NCI-H2227 (cell line): ENCODE results near the gene ADCY4.

ENCODE experiments used
- DNase-seq: peaks from one replicate; lab custom pipeline; 2025; ENCODE audit not compliant: unreplicated experiment; lab: John Stamatoyannopoulos, UW

ADCY4 gene

DNA sequence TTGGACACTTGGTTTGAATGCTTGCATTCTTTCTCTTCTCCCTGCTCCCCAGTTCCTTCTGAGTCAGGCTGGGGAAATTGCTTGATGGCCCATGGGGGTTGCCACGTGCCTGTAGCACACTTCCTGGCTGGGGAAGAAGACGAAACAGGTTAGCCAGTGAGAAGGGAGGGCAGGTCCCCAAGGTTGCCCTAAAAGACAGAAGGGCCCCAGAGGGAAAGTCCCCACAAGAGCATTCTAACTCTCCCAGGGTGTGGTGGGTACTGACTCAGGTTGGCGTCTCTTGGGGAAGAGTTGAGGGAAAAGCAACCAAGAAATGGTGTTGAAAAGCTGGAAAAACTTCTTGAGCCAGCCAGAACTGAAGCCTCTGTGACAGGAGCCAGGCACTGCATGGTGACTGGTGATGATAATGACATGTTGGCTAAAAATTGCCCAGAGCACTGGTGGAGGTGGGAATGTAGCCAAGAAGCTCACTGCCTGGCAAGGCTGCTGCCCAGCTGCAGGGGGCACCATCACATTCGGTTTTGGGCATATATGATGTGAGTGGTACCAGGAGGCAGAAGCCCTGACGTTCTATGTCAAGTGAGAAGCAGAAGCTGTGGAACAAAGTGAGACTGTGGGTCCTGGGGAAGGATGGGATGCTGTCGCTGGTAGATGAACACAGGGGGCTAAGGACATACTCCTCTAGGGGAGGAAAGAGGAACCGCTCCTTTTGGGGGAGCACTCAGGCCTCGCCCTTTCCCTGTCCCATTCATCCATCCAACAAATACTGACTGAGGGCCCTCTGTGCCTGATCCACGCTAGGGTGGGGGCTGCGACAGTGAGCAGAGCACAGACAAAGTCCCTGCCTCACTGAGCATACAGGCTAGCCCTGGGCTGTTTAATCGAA, 55.3 kb downstream of the ADCY4 start:
- peak; percentile 4 for DNase-seq

DNA sequence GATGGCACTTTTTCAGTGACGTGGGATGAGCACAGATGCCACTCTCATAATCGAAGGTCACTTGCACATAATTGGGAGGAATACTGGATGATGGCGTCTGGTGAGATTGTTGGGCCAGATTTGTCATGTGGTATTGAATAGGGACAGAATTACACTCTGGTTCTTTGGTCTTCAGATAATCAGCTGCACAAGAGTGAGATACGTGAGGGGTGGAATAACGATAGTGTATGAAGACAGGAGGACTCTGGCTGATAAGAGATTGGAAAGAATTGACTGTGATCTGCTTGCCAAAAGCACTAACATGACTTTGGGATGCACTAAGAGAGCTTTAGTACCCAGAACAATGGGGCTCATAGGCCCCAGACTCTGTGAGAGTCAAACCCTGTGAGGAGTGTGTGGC, 56.4 kb downstream of the ADCY4 start:
- no peak for DNase-seq

DNA sequence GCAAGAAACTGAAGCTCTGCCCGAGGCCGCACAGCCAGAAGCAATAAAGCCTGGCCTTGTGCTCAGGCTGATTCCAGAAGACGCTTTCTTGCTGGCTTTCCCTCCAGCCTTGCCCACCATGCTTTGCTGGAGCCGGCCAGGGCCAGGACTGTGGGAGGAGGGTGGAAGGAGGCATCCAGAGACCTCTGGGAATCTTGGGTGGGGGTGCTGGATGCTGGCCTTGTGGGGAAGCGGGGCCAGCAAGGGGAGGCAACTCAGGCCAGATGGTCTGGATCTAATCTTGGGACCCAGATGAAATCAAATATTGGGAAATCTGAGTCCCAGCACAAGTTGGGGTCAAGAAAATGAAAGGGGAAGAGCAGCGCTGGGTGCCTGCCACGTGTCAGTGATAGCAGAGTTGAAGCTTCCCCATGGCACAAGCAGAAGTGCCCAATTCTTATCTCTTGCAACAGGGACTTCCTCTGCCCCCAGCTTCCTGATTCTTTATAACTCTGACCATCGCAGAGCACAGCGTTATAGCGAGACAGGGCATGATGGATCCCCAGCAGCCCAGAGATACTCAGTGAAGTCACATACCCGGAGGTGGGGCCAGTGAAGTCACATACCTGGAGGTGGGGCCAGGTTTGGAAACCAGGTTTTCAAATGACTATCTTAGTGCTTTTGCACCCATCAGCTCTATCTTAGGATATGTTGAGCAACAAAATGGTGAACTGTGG, 57.1 kb downstream of the ADCY4 start:
- DNase-seq = no peak

DNA sequence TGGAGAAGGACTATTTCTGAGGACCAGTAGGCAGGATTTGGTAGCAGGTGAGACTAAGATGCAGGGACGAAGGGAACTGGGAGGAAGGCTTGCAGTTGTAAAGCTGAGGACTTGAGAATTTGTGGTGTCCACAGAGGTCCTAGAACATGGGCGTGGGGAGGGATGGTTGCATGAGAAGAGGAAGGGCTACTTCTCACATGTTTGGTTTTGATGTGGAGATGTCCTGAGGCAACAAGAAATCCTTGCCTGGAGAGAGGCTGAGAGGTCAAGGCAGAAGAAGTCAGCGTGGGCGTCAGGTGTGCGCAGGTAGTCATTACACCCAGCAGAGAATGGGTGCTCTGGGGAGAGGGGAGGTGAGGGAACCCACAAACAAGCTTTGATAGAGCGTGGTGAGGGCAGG, 57.8 kb downstream of the ADCY4 start:
- DNase-seq = no peak

- DNase-seq = no peak
Measured at GRCh38 chr14:24274101-24274543, 60.7 kb downstream of the ADCY4 start.

- DNase-seq = peak; percentile 6
Measured at GRCh38 chr14:24273422-24273998, 61.4 kb downstream of the ADCY4 start.

GRCh38 chr14:24272467-24272866, 62.4 kb downstream of the ADCY4 start:
- no peak for DNase-seq

GRCh38 chr14:24271834-24272263, 63.0 kb downstream of the ADCY4 start:
- DNase-seq = no peak

GRCh38 chr14:24271134-24271833, 63.6 kb downstream of the ADCY4 start, which contains the start of gene RABGGTA:
RABGGTA (minus strand) TSS chr14:24271597; CDS start chr14:24271115, 482 bp downstream.
- peak; percentile 97 for DNase-seq

- DNase-seq = no peak
Measured at GRCh38 chr14:24270537-24271133, 64.2 kb downstream of the ADCY4 start.

GRCh38 chr14:24269910-24270536, 64.8 kb downstream of the ADCY4 start:
- DNase-seq = no peak

- no peak for DNase-seq
Measured at GRCh38 chr14:24269368-24269767, 65.5 kb downstream of the ADCY4 start.
